ENCODE results near the gene MAP3K6.

MAP3K6 gene

GRCh38 chr1:27372022-27372807, 5.5 kb upstream of the MAP3K6 start:
- no peak for DNase-seq

- DNase-seq = no peak
Measured at GRCh38 chr1:27368869-27369582, 2.3 kb upstream of the MAP3K6 start.

- no peak for DNase-seq
Measured at GRCh38 chr1:27367160-27367650, 444 bp upstream of the MAP3K6 start.

GRCh38 chr1:27366113-27366410, 699 bp downstream of the MAP3K6 start:
- DNase-seq = no peak

- DNase-seq = no peak
Measured at GRCh38 chr1:27365372-27366112, 1.2 kb downstream of the MAP3K6 start.

- DNase-seq = no peak
Measured at GRCh38 chr1:27364696-27365371, 1.9 kb downstream of the MAP3K6 start.

GRCh38 chr1:27363766-27364695, 2.7 kb downstream of the MAP3K6 start:
- DNase-seq = no peak

GRCh38 chr1:27361553-27361952, 5.2 kb downstream of the MAP3K6 start:
- no peak for DNase-seq

GRCh38 chr1:27361044-27361402, 5.7 kb downstream of the MAP3K6 start:
- DNase-seq = no peak

GRCh38 chr1:27360159-27361043, 6.4 kb downstream of the MAP3K6 start:
- no peak for DNase-seq

GRCh38 chr1:27359822-27360158, 7.0 kb downstream of the MAP3K6 start:
- DNase-seq = no peak

- no peak for DNase-seq
Measured at GRCh38 chr1:27358928-27359313, 7.8 kb downstream of the MAP3K6 start.

GRCh38 chr1:27358038-27358927, 8.5 kb downstream of the MAP3K6 start:
- DNase-seq = no peak

- no peak for DNase-seq
Measured at GRCh38 chr1:27357281-27358037, 9.3 kb downstream of the MAP3K6 start.

- DNase-seq = no peak
Measured at GRCh38 chr1:27356619-27357280, 10.0 kb downstream of the MAP3K6 start.

GRCh38 chr1:27356277-27356618, 10.5 kb downstream of the MAP3K6 start:
- no peak for DNase-seq

GRCh38 chr1:27355683-27356082, 11.1 kb downstream of the MAP3K6 start:
- no peak for DNase-seq

GRCh38 chr1:27353629-27354028, 13.1 kb downstream of the MAP3K6 start:
- DNase-seq = no peak

- DNase-seq = no peak
Measured at GRCh38 chr1:27353166-27353565, 13.6 kb downstream of the MAP3K6 start.
